Panc1 (cell line): ENCODE measurements around the gene EHBP1L1. TPM values are rescaled to one million over a fixed set of nuclear protein-coding genes. Genes with fewer than 3 reads are reported as not detected.

ENCODE experiments used
- ATAC-seq: fragments of 200-7000 bp; cut with Tn5 transposase; 2 replicates; pipeline ENCODE4 v1.9.1; 2020; ENCODE audit warnings: mild to moderate bottlenecking, moderate library complexity
- BruUV-seq: library from RNA; stranded (reverse); fragments of 400-500 nt; replicated peaks from 2 replicates; lab custom pipeline; 2021; lab: Mats Ljungman, UMichigan
- CTCF ChIA-PET: fragments of 300-600 bp; sonication (Branson Sonifier 250); formaldehyde crosslinking; loops from one replicate; lab custom pipeline; 2022; ENCODE audit warnings: antibody characterized with exemption; lab: Charles Lee
- POLR2A ChIA-PET: fragments of 300-600 bp; sonication (Branson Sonifier 250); formaldehyde crosslinking; loops from one replicate; lab custom pipeline; 2022; ENCODE audit warnings: antibody characterized with exemption; lab: Charles Lee
- DNase-seq: peaks from one replicate; pipeline ENCODE4 v3.0.0-alpha.2; 2010; ENCODE audit warnings: low read depth, low spot score
- H3K27ac ChIP-seq: 2 replicates; pipeline ENCODE4 v1.5.1; 2011; ENCODE audit warnings: mild to moderate bottlenecking, low read length, inconsistent platforms
- H3K27me3 ChIP-seq: fragments of 200-500 bp; sonication (Bioruptor generic); 2 replicates; pipeline ENCODE4 v1.6.0; 2014; ENCODE audit warnings: low read length, inconsistent platforms; ENCODE audit not compliant: control insufficient read depth, insufficient read depth
- H3K36me3 ChIP-seq: fragments of 200-500 bp; sonication (Bioruptor generic); 2 replicates; pipeline ENCODE4 v1.5.1; 2014; ENCODE audit warnings: inconsistent platforms, mild to moderate bottlenecking, low read length, moderate library complexity; ENCODE audit not compliant: control insufficient read depth, insufficient read depth
- H3K4me1 ChIP-seq: 2 replicates; pipeline ENCODE4 v1.5.1; 2011; ENCODE audit warnings: inconsistent platforms, mild to moderate bottlenecking, low read length, moderate library complexity; ENCODE audit not compliant: control insufficient read depth, insufficient read depth
- H3K4me3 ChIP-seq, 2 experiments: 2 replicates each; pipeline ENCODE4 v1.5.1; 2011 to 2012; ENCODE audit warnings: low read depth in 2 of 2, low read length in 2 of 2, mild to moderate bottlenecking in 2 of 2, inconsistent platforms in 1 of 2, moderate library complexity in 1 of 2
- H3K9me3 ChIP-seq: fragments of 200-500 bp; sonication (Bioruptor generic); 2 replicates; pipeline ENCODE4 v1.5.1; 2014; ENCODE audit warnings: low read depth, mild to moderate bottlenecking, inconsistent platforms, low read length, moderate library complexity; ENCODE audit not compliant: control insufficient read depth, insufficient read depth
- CTCF ChIP-seq: fragments of 450-650 bp; IDR thresholded peaks from 2 replicates; pipeline ENCODE4 v1.5.1; 2017; ENCODE audit warnings: mild to moderate bottlenecking
- POLR2AphosphoS5 ChIP-seq: IDR thresholded peaks from 2 replicates; pipeline ENCODE4 v1.6.1; 2012; ENCODE audit warnings: mild to moderate bottlenecking, low read depth, low read length, moderate library complexity
- REST ChIP-seq, 2 experiments: IDR thresholded peaks; 2 replicates each; pipeline ENCODE4 v1.6.1; 2011 to 2012; ENCODE audit warnings: low read depth in 2 of 2, control low read depth in 1 of 2, low read length in 1 of 2, mild to moderate bottlenecking in 1 of 2, moderate library complexity in 1 of 2; ENCODE audit not compliant: insufficient read depth in 1 of 2
- SIN3A ChIP-seq: IDR thresholded peaks from 2 replicates; pipeline ENCODE4 v1.6.1; 2012; ENCODE audit warnings: low read depth, mild to moderate bottlenecking, low read length, moderate library complexity, borderline replicate concordance; ENCODE audit not compliant: insufficient read depth
- TCF7L2 ChIP-seq: IDR thresholded peaks from 2 replicates; pipeline ENCODE4 v1.6.1; 2011; ENCODE audit warnings: mild to moderate bottlenecking, low read depth, low read length, inconsistent platforms
- in situ Hi-C: cut with HindIII; loops from 2 replicates; pipeline ENCODE4 v1.10.0; 2016; ENCODE audit warnings: low sequenced_read_pairs, low pct_unique_long_range_greater_than_20kb
- intact Hi-C: fragments of 100-400 bp; cut with micrococcal nuclease; formaldehyde crosslinking; loops from one replicate; pipeline ENCODE4 v1.10.0; 2022; ENCODE audit not compliant: unreplicated experiment
- total RNA-seq: library from RNA; stranded (reverse); gene quantifications from one replicate; pipeline ENCODE4 v1.2.1, GENCODE V29; 2021; ENCODE audit not compliant: unreplicated experiment

Gene EHBP1L1
- total RNA-seq, 1 experiment from 2014 or later: 108 TPM

DNA sequence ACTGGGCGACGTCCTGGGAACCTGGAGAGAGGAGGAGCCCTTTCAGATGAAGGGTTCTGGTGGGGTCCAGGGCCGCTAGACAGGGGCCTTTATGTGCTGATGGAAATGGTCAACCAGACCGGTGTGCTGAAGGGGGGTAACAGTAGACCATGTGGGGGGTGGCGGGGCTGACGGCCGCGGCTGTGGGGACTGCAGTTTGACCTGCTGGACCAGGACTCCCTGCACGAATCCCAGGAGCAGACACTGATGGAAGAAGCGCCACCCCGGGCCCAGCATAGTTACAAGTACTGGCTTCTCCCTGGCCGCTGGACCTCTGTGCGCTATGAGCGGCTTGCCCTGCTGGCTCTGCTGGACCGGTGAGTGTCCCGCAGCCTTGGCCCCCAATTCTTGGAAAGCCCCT, 46.2 kb downstream of the EHBP1L1 start:
- DNase-seq: no peak
- ChIA-PET POLR2A (no interaction called here), CTCF (no interaction called here)
- TF ChIP-seq TCF7L2 (no peak), CTCF (no peak), REST (IDR thresholded peaks at IDR 0.05; ENCODE audit: insufficient read depth in 1 of 2, low read depth in 2 of 2, low read length in 1 of 2) (no peak)
- ATAC-seq: no peak
- H3K27ac ChIP-seq: no peak overlapping the region
- H3K4me1 ChIP-seq: peaks cover 5% of the 10 kb centered on the region
- intact Hi-C loops: no loop called here
- no TSS peak for BruUV-seq
- H3K9me3 ChIP-seq: no peaks in the 10 kb centered on the region
- in situ Hi-C loops: no loop called here
- no peaks in the 10 kb centered on the region for H3K27me3 ChIP-seq
- peaks cover 20% of the 10 kb centered on the region for H3K36me3 ChIP-seq
- H3K4me3 ChIP-seq: no peak overlapping the region

DNA sequence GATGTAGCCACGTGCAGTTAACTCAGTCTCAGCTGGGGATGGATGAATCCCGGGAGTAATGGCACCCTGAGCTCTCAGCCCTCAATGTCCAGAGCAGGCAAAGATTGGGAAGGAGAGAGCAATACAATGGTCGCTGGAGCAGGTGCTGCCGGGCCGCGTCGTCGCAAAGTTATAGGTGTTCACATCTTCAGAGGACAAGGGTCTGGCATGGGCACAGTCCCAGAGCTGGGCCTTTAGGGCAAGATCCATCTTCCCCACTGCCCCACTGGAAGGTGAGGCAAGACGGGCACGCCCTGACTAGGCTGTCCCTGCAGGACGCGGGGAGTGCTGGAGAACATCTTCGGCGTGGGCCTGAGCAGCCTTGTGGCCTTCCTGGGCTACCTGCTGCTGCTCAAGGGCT, 47.3 kb downstream of the EHBP1L1 start:
- H3K9me3 ChIP-seq: no peaks in the 10 kb centered on the region
- H3K4me3 ChIP-seq: no peak overlapping the region
- H3K27me3 ChIP-seq: no peaks in the 10 kb centered on the region
- no peaks in the 10 kb centered on the region for H3K4me1 ChIP-seq
- TF ChIP-seq TCF7L2: no peak
- no peak for TF ChIP-seq REST (IDR thresholded peaks at IDR 0.05; ENCODE audit: insufficient read depth in 1 of 2, low read depth in 2 of 2, low read length in 1 of 2)
- no peak for TF ChIP-seq SIN3A
- no peak for TF ChIP-seq CTCF
- no peak for TF ChIP-seq POLR2AphosphoS5
- intact Hi-C loops: no loop called here
- no TSS peak for BruUV-seq
- POLR2A ChIA-PET: interaction anchor here (1.1 kb wide), 1 partner anchor 8 kb away, joined by 3 read pairs; no protein-coding TSS in a partner anchor
- H3K27ac ChIP-seq: no peak overlapping the region
- ATAC-seq: no peak
- peaks cover 20% of the 10 kb centered on the region for H3K36me3 ChIP-seq
- in situ Hi-C loops: no loop called here
- DNase-seq: no peak
- CTCF ChIA-PET: interaction anchor here (0.7 kb wide), 1 partner anchor 98 kb away, joined by 4 read pairs; the partner anchor contains the start of gene RNASEH2C
